ENCODE data around the gene SAMD1.

Gene SAMD1

GRCh38 chr19:14089662-14090508 is 666 bp downstream of the SAMD1 start:
- DNase-seq (ENCODE audit: low spot score): peak; percentile 74

- DNase-seq (ENCODE audit: low spot score): peak; percentile 51
Observed at GRCh38 chr19:14089412-14089661, 1.2 kb downstream of the SAMD1 start.

- no peak for DNase-seq (ENCODE audit: low spot score)
Observed at GRCh38 chr19:14088634-14089411, 1.7 kb downstream of the SAMD1 start.

DNA sequence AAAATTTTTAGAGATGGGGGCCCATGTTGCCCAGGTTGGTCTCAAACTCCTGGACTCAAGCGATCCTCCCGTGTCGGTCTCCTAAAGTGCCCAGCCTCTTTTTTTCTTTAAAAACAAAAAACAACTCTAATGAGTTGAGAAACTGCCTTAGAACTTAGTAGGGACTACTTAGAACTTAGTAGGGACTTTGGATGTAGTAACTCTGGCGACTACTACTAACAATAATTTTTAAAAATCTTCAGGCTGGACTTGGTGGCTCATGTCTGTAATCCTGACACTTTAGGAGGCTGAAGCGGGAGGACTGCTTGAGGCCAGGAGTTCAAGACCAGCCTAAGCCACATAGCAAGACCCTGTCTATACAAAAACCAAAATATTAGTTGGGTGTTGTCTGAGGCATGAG is 4.5 kb downstream of the SAMD1 start:
- DNase-seq (ENCODE audit: low spot score): no peak

- no peak for DNase-seq (ENCODE audit: low spot score)
Observed at GRCh38 chr19:14085309-14085995, 5.1 kb downstream of the SAMD1 start, which contains the start of gene C19orf67. Gene C19orf67 (minus strand): TSS chr19:14085783. CDS start chr19:14085627, 156 bp downstream.

DNA sequence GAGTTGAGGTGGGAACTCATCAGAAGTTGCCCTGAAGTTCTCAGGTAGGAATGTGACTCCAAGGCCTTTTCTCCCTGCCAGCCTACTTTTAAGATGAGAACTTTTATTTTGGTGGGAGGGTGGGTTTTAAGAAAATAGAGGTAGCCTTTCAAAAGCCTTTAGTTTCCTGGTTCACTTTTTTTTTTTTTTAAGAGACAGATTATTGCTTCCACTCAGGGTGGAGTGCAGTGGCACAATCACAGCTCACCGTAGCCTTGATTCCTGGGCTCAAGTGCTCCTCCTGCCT is 7.9 kb downstream of the SAMD1 start:
- no peak for DNase-seq (ENCODE audit: low spot score)

- no peak for DNase-seq (ENCODE audit: low spot score)
Observed at GRCh38 chr19:14081797-14082674, 8.5 kb downstream of the SAMD1 start.

DNA sequence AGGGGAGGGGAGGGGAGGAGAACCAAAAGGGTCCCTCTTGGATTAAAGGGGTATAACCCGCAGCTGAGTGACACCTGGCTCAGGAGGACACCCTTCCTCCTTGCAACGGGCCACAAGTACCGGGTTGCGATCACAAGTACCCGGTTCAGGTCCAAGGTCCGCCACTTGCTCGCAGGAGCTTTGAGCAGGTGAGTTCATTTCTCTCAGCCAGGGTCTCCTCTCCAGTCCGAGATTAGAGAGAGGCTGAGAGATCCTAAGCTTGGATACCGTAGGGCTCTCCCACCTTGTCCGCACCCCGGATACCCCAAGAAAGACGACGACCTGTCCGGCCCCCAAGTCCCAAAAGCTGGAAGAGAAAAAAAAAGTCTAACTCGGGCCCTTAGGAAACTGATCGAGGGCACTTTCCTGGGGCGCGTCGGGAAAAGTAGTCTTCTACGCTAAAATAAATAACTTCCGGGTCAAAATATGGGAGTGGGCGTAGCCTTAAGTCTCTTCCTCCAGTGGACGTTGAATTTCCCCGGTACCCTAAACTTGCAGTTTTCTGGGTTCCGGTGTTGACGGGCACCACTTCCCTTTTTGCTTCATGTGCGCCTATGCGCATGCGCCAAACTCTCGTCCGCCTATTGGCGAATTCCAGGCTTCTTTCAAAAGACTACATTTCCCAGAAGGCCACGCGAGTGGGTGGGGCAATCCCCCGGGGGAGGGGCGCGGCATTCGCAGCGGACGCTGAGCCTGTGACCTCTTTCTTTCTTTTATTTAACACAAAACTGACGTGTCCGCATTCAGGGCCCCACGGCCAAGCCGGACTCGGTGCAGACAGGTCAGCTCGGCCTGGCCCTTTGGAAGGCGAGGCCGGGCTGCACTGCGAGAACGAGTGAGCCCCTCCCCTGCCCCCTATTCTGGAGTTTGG is 9.4 kb downstream of the SAMD1 start:
- peak; percentile 100 for DNase-seq (ENCODE audit: low spot score)

DNA sequence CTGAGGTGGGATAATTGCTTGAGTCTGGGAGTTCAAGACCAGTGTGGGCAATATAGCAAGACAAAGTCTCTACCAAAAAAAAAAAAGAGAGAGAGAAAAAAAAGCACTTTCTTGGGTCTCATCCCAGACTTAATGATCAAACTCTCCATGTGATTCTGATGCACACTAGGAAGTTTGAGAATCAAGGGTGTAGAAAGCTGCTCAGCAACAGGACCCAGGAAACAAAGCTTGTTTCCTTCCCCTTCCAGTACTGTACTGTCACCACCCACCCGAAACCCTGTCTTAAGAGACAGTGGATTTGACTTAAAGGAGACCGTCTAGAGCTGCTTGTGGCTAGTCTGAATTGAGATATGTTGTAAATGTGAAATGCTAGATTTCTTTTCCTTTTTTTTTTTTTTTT is 12.1 kb downstream of the SAMD1 start:
- no peak for DNase-seq (ENCODE audit: low spot score)

GRCh38 chr19:14073925-14074838 is 16.4 kb downstream of the SAMD1 start:
- DNase-seq (ENCODE audit: low spot score): no peak

GRCh38 chr19:14073261-14073924 is 17.2 kb downstream of the SAMD1 start:
- peak; percentile 76 for DNase-seq (ENCODE audit: low spot score)

- peak; percentile 55 for DNase-seq (ENCODE audit: low spot score)
Observed at GRCh38 chr19:14072535-14073260, 17.9 kb downstream of the SAMD1 start, which contains the start of gene MISP3. Gene MISP3 (plus strand): TSS chr19:14072786. CDS start chr19:14073310, 524 bp downstream.

DNA sequence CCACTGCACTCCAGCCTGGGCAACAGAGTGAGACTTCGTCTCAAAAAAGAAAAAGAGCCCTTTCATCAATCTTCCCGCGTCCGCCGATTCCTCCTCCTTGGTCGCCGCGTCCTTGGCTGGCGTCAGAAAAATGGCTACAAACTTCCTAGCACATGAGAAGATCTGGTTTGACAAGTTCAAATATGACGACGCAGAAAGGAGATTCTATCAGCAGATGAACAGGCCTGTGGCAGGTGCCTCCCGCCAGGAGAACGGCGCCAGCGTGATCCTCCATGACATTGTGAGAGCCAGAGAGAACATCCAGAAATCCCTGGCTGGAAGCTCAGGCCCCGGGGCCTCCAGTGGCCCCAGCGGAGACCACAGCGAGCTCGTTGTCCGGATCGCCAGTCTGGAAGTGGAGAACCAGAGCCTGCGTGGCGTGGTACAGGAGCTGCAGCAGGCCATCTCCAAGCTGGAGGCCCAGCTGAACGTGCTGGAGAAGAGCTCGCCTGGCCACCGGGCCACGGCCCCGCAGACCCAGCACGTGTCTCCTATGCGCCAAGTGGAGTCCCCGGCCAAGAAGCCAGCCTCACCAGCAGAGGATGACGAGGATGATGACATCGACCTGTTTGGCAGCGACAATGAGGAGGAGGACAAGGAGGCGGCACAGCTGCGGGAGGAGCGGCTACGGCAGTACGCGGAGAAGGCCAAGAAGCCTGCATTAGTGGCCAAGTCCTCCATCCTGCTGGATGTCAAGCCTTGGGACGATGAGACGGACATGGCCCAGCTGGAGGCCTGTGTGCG is 20.1 kb downstream of the SAMD1 start:
- DNase-seq (ENCODE audit: low spot score): no peak

DNA sequence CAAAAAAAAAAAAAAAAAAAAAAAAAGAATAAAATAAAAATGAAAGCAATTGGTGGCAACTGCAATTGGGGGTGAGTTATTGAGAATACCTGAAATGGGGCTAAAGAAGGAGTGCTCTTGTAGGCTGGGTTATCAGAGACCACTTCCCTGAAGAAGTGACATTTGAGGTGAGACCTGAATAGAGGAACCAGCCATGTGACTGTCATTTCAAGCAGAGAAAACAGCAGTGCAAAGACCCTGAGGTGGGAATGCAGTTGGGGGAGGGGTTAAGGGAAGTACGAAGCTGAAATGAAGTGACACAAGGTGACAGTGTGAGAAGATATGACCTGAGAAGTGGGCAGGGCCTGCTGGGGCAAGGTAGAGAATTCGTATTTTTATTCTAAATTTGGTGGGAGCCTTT is 24.4 kb downstream of the SAMD1 start:
- no peak for DNase-seq (ENCODE audit: low spot score)

DNA sequence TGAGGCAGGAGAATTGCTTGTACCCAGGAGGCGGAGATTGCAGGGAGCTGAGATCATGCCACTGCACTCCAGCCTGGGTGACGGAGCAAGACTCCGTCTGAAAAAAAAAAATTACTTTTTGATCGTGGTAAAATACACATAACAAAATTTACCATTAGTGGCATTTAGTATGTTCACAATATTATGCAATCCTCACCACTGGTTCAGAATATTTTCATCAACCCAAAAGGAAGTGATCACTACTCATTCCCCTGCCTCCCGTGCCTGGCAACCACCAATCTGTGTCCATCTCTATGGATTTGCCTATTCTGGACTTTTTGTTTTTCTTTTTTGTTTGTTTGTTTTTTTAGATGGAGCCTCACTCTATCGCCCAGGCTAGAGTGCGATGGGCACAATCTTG is 27.4 kb downstream of the SAMD1 start:
- DNase-seq (ENCODE audit: low spot score): no peak

- no peak for DNase-seq (ENCODE audit: low spot score)
Observed at GRCh38 chr19:14062558-14062855, 28.0 kb downstream of the SAMD1 start.

DNA sequence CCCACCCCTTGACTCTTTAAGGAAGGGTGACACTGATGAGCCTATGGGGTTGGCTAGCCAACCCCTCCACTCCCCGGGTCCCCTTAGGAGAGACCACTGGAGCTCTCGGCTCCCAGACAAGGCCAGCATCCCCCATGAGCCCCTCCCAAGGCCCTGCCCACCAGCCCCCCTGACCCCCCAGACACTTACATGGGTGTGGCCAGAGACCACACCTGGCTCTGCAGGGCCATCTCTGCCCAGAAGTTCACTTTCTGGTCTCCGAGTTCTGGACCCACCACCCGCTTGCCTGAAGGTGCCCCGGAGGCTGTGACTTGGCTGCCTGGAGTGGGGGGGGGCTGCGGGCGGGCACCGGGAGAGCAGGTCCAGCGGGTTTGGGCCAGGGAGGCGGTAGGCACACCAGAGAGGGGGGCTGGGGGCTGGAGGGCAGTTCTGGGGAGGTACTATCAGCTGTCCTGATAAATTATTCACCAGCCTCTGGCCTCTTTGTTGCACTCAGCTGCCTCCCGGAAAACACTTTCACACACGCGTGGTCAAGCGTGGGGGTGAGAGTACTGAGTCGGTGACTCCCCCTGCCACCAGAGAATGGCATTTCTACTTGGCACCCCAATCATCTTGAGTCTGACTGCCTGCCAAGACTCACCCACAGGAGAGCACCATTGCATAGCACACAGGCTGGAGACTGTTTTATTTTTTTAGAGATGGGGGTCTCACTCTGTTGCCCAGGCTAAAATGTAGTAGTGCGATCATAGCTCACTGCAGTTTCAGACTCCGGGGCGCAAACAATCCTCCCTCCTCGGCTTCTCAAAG is 28.6 kb downstream of the SAMD1 start, which contains the start of gene PALM3:
PALM3 (minus strand) TSS at position 326 of the 807 bp plus-strand sequence; CDS start at position 230, 96 bp downstream.
- DNase-seq (ENCODE audit: low spot score): no peak

Data from NAMALWA (cell line).